HEK293 (cell line): ENCODE results near the gene INPP5A.

Source experiments
- CTCF ChIA-PET: fragments of 350-600 bp; formaldehyde crosslinking; extraction: SDS; loops from one replicate; lab custom pipeline; 2021; ENCODE audit warnings: antibody characterized with exemption; lab: Yijun Ruan, JAX
- POLR2A ChIA-PET: fragments of 300-600 bp; formaldehyde crosslinking; extraction: SDS; loops from one replicate; lab custom pipeline; 2020; ENCODE audit warnings: antibody characterized with exemption, inconsistent platforms; lab: Yijun Ruan, JAX
- H3K27ac ChIP-seq: fragments of 200-500 bp; sonication (Bioruptor generic); 2 replicates; pipeline ENCODE4 v1.5.1; 2014; ENCODE audit warnings: low read depth, low read length, control low read depth, inconsistent platforms; ENCODE audit errors: extremely low read depth
- H3K36me3 ChIP-seq, 2 experiments: fragments of 200-500 bp in 1 of 2; sonication (Bioruptor generic) in 1 of 2; 1 replicate in 1 of 2; 2 replicates in 1 of 2; pipeline ENCODE4 v1.5.1; 2014 to 2017; ENCODE audit warnings: inconsistent platforms in 2 of 2, low read length in 2 of 2; ENCODE audit not compliant: control insufficient read depth in 2 of 2, insufficient read depth in 1 of 2
- H3K4me1 ChIP-seq: fragments of 200-500 bp; sonication (Bioruptor generic); 2 replicates; pipeline ENCODE4 v1.5.1; 2014; ENCODE audit warnings: mild to moderate bottlenecking, low read length, inconsistent platforms; ENCODE audit not compliant: control insufficient read depth, insufficient read depth
- H3K4me3 ChIP-seq: 2 replicates; pipeline ENCODE4 v1.5.1; 2011; ENCODE audit warnings: low read depth, mild to moderate bottlenecking, control low read depth, low read length, moderate library complexity
- H3K9me3 ChIP-seq: fragments of 200-500 bp; sonication (Bioruptor generic); 2 replicates; pipeline ENCODE4 v1.5.1; 2014; ENCODE audit warnings: low read depth, low read length, inconsistent platforms; ENCODE audit not compliant: control insufficient read depth, insufficient read depth
- AEBP2 ChIP-seq: fragments of 450-650 bp; formaldehyde crosslinking; IDR thresholded peaks from 2 replicates; pipeline ENCODE4 v1.5.1; 2016; ENCODE audit warnings: missing biosample characterization, missing genetic modification characterization, borderline replicate concordance
- BCL11A ChIP-seq: fragments of 450-650 bp; formaldehyde crosslinking; IDR thresholded peaks from 2 replicates; pipeline ENCODE4 v1.5.1; 2016; ENCODE audit warnings: low read depth, missing biosample characterization, missing genetic modification characterization
- GLI4 ChIP-seq: fragments of 450-650 bp; formaldehyde crosslinking; IDR thresholded peaks from 2 replicates; pipeline ENCODE4 v1.5.1; 2016; ENCODE audit warnings: missing biosample characterization, missing genetic modification characterization
- SETDB1 ChIP-seq: IDR thresholded peaks from one replicate; pipeline ENCODE4 v1.6.1; 2017; ENCODE audit warnings: mild to moderate bottlenecking, low read length, moderate library complexity, mixed read lengths; ENCODE audit not compliant: insufficient read length
- WT1 ChIP-seq: fragments of 450-650 bp; formaldehyde crosslinking; IDR thresholded peaks from 2 replicates; pipeline ENCODE4 v1.5.1; 2016; ENCODE audit warnings: missing biosample characterization, missing genetic modification characterization
- ZBTB44 ChIP-seq: fragments of 450-650 bp; IDR thresholded peaks from 2 replicates; pipeline ENCODE4 v1.5.1; 2018; ENCODE audit warnings: missing biosample characterization, mild to moderate bottlenecking, missing genetic modification characterization
- ZNF184 ChIP-seq: fragments of 450-650 bp; IDR thresholded peaks from 2 replicates; pipeline ENCODE4 v1.5.1; 2018; ENCODE audit warnings: missing biosample characterization, mild to moderate bottlenecking, missing genetic modification characterization
- ZNF26 ChIP-seq: fragments of 450-650 bp; formaldehyde crosslinking; IDR thresholded peaks from 2 replicates; pipeline ENCODE4 v1.5.1; 2016; ENCODE audit warnings: missing biosample characterization, missing genetic modification characterization
- ZNF354C ChIP-seq: fragments of 450-650 bp; formaldehyde crosslinking; IDR thresholded peaks from 2 replicates; pipeline ENCODE4 v1.5.1; 2016; ENCODE audit warnings: missing biosample characterization, missing genetic modification characterization, low read depth, borderline replicate concordance
- ZNF404 ChIP-seq: fragments of 450-650 bp; formaldehyde crosslinking; IDR thresholded peaks from 2 replicates; pipeline ENCODE4 v1.5.1; 2017; ENCODE audit warnings: missing biosample characterization, missing genetic modification characterization
- ZNF580 ChIP-seq: fragments of 450-650 bp; formaldehyde crosslinking; IDR thresholded peaks from 2 replicates; pipeline ENCODE4 v1.5.1; 2016; ENCODE audit warnings: missing biosample characterization, missing genetic modification characterization
- ZNF600 ChIP-seq: fragments of 450-650 bp; formaldehyde crosslinking; IDR thresholded peaks from 2 replicates; pipeline ENCODE4 v1.5.1; 2016; ENCODE audit warnings: missing biosample characterization, missing genetic modification characterization
- ZNF621 ChIP-seq: fragments of 450-650 bp; formaldehyde crosslinking; IDR thresholded peaks from 2 replicates; pipeline ENCODE4 v1.5.1; 2017; ENCODE audit warnings: missing biosample characterization, missing genetic modification characterization
- ZNF623 ChIP-seq: fragments of 450-650 bp; formaldehyde crosslinking; IDR thresholded peaks from 2 replicates; pipeline ENCODE4 v1.5.1; 2016; ENCODE audit warnings: missing biosample characterization, missing genetic modification characterization
- ZNF626 ChIP-seq: fragments of 450-650 bp; sonication (Bioruptor Pico); formaldehyde crosslinking; IDR thresholded peaks from 2 replicates; pipeline ENCODE4 v1.5.1; 2018; ENCODE audit warnings: missing biosample characterization, missing genetic modification characterization, inconsistent platforms
- ZNF747 ChIP-seq: fragments of 450-650 bp; formaldehyde crosslinking; IDR thresholded peaks from 2 replicates; pipeline ENCODE4 v1.5.1; 2016; ENCODE audit warnings: missing biosample characterization, missing genetic modification characterization
- ZNF791 ChIP-seq: fragments of 450-650 bp; formaldehyde crosslinking; IDR thresholded peaks from 2 replicates; pipeline ENCODE4 v1.5.1; 2016; ENCODE audit warnings: missing biosample characterization, missing genetic modification characterization
- ZSCAN4 ChIP-seq: fragments of 450-650 bp; formaldehyde crosslinking; IDR thresholded peaks from 2 replicates; pipeline ENCODE4 v1.5.1; 2017; ENCODE audit warnings: missing biosample characterization, missing genetic modification characterization

The INPP5A gene

GRCh38 chr10:132603851-132604533, 66.4 kb downstream of the INPP5A start:
- POLR2A ChIA-PET, result no interaction called here
- Histone ChIP-seq H3K4me1 (no peaks in the 10 kb centered on the region), H3K9me3 (no peaks in the 10 kb centered on the region), H3K27ac (no peak overlapping the region), H3K36me3 (no peaks in the 10 kb centered on the region), H3K4me3 (no peak overlapping the region)
- CTCF ChIA-PET, result interaction anchor here (1.0 kb wide), 1 partner anchor 146 kb away, joined by 3 read pairs; no protein-coding TSS in a partner anchor
- no peak for TF ChIP-seq ZNF791 (tag by site-specific recombination)
- TF ChIP-seq ZNF747, result no peak
- TF ChIP-seq ZNF600 (tag by site-specific recombination), result no peak
- no peak for TF ChIP-seq GLI4 (tag by site-specific recombination)
- TF ChIP-seq ZNF354C (tag by site-specific recombination), result no peak
- TF ChIP-seq BCL11A, result no peak
- no peak for TF ChIP-seq ZNF184 (tag by site-specific recombination)
- no peak for TF ChIP-seq WT1 (tag by site-specific recombination)
- no peak for TF ChIP-seq ZNF580 (tag by site-specific recombination)
- TF ChIP-seq ZBTB44 (tag by site-specific recombination), result no peak
- no peak for TF ChIP-seq ZNF626 (tag by site-specific recombination)
- TF ChIP-seq SETDB1, result no peak
- TF ChIP-seq ZSCAN4 (tag by site-specific recombination), result no peak
- TF ChIP-seq AEBP2 (tag by site-specific recombination), result no peak
- TF ChIP-seq ZNF404 (tag by site-specific recombination), result no peak
- TF ChIP-seq, all 188 proteins: peak for 0

GRCh38 chr10:132604686-132605085, 67.1 kb downstream of the INPP5A start:
- Histone ChIP-seq H3K36me3 (no peaks in the 10 kb centered on the region), H3K27ac (no peak overlapping the region), H3K4me1 (no peaks in the 10 kb centered on the region), H3K4me3 (no peak overlapping the region), H3K9me3 (no peaks in the 10 kb centered on the region)
- POLR2A ChIA-PET, result no interaction called here
- CTCF ChIA-PET, result interaction anchor here (1.0 kb wide), 1 partner anchor 146 kb away, joined by 3 read pairs; no protein-coding TSS in a partner anchor
- TF ChIP-seq ZNF26 (tag by site-specific recombination) (no peak), ZNF621 (tag by site-specific recombination) (no peak), ZNF623 (tag by site-specific recombination) (peak; percentile 82)
